GM19043 (cell line): ENCODE measurements around the gene ORM1.
"Not testable (repeated sequence)": the region's sequence is repeated elsewhere in the genome, so short reads cannot be mapped to it uniquely, and the experiment has no call there.

Source experiments
- ATAC-seq: cut with Tn5 transposase; IDR thresholded peaks from one replicate; pipeline ENCODE4 v1.9.1; 2021; ENCODE audit warnings: low read depth; ENCODE audit not compliant: unreplicated experiment

The ORM1 gene

DNA sequence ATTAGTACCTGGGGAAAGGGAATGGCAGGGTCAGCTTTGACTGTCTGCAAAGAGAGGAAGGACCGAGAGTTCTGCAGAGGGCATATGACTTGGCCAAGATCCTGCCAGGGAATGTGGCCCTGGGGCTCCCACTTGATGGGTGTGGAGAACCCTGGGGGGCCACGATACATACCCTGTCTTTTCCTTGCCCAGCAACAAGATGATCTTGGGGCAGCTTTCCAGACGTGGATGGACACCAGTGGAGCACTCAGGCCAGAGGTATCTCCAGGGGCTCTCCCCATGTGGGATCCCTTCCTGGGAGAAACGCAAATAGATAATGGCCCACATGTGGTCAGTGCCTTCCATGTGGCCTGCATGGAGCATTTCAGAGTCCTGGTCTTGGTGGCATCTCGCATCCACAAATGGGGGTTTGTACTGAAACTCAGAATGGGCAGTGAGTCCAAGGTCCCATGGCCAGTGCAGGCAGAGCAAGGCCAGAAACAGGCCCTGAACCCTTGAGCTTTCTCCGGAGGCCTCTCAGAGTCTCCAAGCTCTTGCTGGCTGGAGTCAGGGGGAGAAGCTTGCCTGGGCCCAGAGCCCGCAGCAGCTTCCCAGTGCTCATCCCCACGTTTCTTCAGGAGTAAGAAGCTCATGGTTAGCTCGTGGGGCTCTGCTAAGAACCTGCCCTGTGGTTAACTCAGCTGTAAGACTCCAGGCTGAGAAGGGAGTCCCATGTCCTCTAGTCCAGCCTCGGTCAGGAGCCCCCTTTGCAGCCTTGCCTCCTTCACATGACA lies 18.3 kb upstream of the ORM1 start:
- ATAC-seq: no peak

DNA sequence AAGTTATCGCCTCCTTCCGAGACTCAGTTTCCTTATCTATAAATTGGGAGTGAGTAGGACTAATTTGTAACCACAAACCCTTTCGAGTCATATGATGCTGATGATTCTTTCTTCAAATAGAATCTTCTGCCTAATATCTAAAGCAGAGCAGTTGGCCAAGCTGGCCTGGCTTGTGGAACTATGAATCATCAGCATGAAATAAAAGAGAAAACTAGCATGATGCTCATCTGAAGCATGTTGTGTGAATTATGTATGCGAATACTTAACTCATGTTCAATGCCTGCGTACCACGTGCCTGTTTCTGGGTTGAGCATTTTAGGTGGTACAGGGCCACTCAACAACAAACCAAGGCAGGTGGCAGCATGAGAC lies 15.0 kb upstream of the ORM1 start:
- ATAC-seq: no peak

DNA sequence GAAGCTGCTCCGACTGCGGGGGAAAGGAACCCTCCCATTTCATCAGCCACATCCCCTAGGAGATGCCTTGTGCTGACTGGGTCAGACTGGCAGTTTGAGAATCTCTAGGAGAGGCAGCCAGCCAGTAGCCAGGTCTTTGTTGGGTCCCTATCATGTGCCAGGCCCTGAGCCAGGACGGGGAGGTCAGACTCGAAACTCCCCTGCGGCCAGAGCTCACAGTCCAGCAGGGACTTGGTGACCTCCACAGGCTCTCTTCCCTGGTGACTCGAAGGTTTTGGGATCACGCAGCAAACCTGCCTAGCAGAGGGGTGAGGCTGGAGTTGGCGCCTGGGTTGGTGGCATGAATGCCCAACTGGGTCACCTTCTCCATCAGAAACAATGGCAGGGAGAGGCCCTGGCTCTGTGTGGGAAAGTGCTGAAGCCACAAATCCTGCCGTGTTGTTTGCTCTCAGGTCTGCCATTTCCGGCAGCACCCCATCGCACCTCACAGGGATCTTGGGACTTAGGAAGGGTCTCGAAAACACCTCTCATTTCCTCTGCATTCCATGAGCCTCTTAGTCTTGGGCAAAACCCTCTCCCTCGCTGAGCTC lies 14.4 kb upstream of the ORM1 start:
- no peak for ATAC-seq

DNA sequence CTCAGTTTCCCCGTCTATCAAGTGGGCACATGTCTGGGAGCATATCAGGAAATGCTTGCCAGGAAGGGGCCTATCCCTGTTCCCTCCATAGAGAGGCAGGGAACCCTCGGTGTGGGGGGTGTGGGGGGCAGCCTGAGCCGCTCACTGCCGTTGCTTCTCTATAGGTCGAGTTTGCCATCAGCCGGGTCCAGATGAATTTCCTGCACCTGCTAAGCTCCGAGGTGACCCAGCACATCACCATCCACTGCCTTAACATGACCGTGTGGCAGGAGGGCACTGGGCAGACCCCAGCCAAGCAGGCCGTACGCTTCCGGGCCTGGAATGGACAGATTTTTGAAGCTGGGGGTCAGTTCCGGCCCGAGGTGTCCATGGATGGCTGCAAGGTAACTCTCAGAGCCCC lies 13.8 kb upstream of the ORM1 start:
- no peak for ATAC-seq

DNA sequence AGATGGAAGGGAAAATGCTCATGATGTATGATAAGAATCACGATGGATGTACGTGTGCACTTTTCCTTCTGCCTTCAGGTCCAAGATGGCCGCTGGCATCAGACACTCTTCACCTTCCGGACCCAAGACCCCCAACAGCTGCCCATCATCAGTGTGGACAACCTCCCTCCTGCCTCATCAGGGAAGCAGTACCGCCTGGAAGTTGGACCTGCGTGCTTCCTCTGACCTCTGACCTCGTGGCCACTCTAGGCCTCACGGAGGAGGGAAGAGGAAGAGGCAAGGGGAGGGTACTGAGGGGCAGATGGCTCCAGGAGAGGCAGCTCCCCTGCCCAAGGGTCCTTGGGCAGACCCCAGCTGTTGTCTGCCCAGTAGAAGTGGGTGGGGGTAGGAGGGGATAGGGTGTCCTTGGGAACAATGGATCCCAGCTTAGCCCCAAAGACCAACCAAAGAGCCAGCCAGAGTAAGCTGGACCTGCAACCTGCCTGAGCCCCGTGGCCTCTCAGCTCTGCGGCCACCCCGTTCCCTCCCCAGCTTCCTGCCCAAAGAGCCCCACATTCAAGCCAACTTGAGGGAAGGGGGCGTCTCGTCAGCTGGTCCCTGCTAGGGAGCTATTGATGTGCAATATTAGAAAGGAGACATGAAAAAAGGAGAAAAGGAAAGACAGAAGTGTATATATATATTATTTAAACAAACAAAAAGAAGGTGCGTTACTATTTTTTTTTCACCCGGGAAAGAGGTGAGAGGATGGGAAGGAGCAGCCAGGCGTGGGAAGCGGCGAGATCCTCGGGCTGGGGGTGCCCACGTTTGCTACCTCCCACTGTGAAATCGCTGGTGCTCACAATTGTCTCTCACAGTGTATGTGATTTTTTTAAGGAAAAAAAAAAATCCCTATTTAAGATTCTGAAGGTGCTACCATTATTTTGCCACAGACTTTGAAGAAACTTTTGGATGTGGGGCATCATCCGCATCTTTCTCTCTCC lies 12.1 kb upstream of the ORM1 start:
- ATAC-seq: no peak

DNA sequence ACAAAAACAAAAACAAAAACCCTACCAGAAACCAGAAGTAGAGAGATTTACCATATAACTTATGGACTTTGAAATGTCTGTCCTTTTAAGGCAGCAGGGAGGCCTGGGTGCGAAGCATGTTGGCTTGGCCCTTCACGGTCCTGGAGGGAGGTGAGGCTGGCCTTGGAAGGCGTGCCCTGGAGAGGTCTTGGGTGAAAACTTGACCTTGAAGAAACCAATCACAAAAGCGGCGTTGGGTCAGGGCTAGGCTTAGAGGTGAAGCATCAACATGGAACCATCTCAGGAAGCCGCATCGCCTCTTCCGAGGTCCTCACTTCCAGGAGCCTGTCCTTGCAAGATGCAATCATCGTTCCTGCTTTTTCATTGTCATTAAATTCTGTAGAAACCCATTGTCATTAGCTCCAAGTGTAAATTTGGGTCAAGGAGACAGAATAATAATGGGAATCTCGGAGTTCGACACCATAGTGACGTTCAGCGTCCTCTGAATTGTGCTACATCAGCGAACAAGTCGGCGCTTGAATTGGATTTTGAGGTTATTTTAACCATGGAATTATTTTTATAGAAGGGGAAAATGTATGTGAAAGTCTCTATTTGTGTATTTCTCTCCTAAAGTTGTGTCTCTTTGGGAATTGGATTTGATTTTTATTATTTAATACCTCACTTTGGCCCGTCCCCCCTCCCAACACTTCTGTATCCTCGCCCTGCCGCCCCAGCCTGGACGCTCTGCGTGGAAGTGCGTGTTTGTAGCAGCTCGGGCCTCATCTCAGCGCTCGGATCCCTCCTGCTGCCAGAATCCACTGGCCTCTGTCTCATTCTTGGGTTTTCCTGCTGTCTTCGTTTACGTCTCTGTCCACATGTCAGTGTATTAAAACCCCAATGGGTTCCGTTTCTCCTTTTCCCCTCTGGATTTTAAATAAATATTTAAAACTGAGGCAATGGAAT lies 11.1 kb upstream of the ORM1 start:
- ATAC-seq: no peak

DNA sequence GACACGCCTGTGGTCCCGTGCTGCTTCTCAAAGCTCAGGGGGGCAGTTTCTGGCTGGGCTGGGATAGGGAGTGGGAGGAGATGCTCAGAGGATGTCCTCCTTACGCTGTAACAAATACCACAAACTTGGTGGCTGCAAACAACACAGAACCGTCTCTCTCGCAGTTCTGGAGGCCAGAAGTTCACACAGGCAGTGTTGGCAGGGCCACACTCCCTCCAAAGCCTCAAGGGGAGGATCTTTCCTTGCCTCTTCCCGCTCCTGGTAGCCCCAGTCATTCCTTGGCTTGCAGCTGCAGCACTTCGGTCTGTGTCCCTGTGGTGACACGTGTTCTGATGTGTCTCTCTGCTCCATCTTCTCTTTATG lies 10.4 kb upstream of the ORM1 start:
- ATAC-seq: no peak

DNA sequence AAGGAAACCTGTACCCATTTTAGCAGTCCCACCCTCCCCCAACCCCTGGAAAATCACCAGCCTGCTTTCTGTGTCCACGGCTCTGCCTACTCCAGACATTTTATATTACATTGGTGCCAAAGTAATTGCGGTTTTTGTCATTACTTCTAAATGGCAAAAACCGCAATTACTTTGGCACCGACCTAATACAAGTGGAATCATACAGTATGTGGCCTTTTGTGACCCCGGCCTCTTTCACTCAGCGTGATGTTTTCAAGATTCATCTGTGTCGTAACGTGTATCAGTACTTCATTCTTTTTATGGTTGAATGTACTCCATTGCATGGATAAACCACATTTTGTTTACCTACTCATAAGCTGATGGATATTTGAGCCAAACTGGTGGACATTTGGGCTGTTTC lies 9.7 kb upstream of the ORM1 start:
- ATAC-seq: no peak

DNA sequence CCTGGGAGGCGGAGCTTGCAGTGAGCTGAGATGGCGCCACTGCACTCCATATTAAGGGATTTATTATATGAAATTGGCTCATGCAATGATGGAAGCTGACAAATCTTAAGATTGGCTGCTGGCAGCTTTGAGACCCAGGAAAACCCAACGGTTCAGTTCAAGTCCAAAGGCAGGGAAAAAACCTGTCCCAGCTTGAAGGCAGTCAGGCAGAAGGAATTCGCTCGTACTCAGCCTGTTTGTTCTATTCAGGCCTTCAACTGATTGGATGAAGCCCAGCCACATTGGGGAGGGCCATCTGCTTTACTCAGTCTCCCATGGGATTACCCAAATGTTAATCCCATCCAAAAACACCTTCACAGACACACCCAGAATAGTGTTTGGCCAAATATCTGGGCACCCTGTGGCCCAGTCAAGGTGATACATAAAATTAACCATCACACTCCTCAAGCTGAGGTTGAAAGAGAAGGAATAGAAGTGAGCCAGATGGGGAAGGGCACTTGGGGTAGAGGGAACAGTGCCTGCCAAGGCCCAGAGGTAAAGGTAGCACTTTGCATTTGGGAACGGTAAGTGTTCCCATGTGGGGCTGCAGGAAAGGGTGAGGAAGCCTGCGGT lies 8.5 kb upstream of the ORM1 start:
- ATAC-seq: no peak

DNA sequence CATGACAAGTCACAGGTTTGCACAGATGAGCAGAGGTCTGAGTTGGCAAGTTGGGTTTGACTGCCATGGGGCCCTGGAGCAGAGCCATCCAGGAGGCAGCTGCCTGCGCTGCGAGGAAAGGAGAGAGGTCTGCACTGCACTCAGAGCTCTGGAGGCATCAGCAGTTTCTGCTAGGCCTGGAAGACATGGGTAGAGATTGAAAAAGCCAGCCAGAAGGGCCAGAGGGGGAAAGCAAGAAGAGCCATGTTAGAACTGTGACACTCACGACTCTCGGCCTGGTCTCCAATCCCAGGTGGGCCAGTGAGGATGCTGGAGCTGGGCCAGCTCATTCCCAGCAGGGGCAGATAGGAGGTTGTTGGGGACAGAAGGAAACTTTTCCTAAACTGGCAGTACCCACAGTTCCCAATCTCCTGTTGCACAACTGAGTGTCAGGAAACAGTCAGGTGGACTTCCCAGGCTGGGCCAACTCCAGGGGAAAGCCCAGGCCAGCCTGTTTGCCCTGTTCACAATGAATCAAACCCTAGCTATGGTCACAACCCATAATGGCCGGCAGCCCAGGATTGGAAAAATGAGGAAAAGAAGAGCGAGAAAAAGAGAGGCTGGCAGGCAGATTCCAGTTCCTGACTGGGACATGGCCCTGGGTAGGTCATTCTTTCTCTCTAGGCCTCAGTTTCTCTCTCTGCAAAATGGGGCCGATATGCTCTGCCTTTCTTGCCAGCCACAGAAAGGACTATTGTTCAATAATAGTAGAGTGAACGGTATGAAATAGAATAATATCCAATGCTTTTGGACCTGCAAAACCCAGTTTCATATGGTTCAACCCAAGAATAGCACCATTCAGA lies 7.8 kb upstream of the ORM1 start:
- ATAC-seq: no peak

DNA sequence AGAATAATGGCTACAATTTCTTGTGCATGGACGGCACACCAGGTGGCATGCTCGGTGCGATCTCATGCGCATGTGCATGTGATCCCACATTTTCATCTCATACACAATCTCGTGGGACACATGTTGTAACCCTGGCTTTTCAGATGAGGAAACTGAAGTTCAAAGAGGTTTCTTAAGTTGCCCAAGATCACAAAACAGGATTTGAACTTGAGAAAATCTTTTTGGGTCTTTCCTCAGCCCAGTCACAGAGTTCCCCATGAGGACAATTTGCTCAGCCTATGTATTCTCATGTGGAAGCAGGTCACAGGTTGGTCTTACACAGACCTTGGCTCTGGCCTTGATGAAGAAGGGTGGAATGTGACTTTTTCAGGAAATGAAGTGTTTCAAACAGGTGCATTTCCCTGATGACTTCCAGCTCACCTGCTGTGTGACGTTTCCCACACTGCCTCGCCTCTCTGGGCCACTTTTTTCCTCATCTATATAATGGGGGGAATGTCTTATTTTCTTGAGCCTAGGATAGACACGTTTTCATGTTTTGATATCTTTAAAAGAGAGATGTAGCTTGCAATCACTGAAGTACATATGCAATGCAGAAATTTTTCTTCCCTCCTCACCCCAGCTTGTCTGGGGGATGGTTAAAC lies 7.1 kb upstream of the ORM1 start:
- ATAC-seq: no peak

DNA sequence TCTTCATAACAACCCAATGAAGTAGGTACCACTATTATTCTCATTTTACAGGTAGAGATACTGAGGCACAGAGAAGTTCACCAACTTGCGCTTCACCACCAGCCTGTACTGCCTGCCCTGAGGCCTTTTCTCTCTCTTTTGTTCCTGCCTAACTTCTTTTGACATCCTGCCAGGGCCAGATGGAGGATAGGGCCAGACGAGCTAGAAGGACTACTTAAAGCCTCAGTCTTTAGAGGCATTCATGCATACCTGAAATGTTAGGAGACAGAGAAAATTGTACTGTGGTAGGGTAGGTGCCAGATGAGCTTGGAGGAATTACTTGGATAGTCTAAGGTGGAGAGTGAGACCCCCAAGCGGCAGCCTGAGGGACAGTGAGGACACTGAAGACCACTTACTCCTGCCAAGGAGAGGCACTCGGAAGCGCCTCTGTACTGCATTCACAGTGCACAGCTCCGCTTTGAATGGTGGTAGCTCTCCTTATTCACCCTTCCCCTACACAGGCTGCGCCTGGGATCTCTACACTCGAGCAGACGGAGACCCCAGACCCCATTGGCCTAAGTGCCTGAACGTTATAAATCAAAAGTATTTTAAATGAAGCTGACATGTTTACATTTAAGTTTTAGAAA lies 6.2 kb upstream of the ORM1 start:
- no peak for ATAC-seq

DNA sequence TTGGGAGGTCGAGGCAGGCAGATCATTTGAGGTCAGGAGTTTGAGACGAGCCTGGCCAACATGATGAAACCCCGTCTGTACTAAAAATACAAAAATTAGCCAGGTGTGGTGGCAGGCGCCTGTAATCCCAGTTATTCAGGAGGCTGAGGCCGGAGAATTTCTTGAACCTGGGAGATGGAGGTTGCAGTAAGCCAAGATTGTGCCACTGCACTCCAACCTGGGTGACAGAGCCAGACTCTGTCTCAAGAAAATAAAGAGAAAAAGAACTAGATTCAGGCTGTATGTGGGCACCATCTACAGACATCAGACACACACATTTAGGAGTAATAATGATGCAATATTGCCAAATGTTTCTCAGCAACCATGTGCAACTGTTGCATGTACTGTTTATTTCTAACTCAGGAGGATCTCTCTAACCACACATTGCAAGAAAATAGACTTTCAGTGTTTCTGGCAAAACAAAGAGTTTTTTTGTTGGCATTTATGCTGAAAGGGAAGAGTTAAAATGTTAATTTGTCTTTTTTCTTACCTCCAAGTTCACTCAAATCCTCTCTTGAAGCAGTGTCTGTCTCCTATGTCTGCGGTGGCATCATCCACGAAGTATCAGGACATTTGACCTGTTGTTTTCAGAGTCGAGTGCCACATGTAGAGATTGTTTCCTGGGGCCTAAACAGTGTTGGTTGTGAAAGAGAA lies 5.1 kb upstream of the ORM1 start:
- ATAC-seq: no peak

DNA sequence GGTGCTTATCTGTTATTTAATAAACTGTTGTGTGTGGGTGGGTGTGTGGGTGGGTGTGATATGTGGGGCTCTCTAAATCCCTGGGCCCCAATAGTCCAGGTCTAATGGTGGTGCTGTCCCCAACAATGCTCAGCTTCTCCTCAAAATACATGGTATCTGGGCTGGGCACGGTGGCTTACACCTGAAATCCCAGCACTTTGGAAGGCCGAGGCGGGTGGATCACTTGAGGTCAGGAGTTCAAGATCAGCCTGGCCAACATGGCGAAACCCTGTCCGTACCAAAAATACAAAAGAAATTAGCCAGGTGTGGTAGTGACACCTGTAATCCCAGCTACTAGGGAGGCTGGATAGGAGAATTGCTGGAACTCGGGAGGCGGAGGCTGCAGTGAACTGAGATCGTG lies 4.5 kb upstream of the ORM1 start:
- no peak for ATAC-seq

DNA sequence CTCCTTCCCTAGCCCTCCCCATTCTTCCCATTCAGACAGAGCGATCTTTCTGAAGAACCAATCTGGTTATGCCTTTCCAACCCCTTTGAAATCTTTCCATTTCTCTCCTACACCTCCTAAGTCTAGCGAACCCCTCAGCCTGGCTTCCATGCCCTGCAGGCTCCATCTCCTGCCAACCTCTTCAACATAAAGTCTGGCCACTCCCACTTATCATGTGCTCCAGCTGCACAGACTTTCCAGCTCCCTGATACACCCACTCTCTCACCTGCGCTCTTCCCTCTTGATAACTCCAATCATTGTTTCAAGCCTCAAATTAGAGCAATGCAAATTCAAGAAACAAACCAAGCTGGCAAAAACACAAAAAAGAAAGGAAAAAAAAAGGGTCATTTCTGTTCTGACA lies 3.8 kb upstream of the ORM1 start:
- ATAC-seq: no peak

DNA sequence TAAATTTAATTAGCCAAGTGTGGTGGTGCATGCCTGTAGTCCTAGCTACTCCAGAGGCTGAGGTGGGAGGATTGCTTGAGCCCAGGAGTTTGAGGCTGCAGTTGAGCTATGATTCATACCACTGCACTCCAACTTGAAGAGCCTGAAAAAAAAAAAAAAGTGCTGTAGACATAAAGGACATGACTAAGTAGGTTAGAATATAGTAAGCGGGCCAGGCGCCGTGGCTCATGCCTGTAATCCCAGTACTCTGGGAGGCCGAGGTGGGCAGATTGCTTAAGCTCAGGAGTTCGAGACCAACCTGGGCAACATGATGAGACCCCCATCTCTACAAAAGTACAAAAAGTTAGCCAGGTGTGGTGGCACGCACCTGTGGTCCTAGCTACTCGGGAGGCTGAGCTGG lies 2.2 kb upstream of the ORM1 start:
- not testable (repeated sequence) for ATAC-seq

DNA sequence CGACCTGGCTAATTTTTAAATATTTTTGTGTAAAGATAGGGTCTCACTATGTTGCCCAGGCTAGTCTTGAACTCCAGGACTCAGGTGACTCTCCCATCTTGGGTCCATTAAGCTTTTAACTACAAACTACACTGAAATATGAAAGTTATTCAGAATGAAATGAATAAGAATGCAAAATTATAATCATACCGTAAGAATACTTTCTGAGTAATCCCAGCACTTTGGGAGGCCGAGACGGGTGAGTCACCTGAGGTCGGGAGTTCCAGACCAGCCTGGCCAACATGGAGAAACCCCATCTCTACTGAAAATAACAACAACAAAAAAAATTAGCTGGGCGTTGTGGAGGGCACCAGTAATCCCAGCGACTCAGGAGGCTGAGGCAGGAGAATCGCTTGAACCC lies 1.1 kb upstream of the ORM1 start:
- no peak for ATAC-seq
